A549 (cell line): ENCODE data around the gene BARX1.

Source experiments
- CBX2 ChIP-seq: fragments of 200-600 bp; sonication (generic); IDR thresholded peaks from 2 replicates; pipeline ENCODE4 v1.6.1; 2016; ENCODE audit warnings: low read depth, mild to moderate bottlenecking, borderline replicate concordance
- CTCF ChIP-seq: fragments of >200 bp; sonication (Bioruptor Twin); formaldehyde crosslinking; IDR thresholded peaks from 3 replicates; pipeline ENCODE4 v1.5.1; 2016
- EP300 ChIP-seq, 2 experiments: fragments of >200 bp; sonication (Bioruptor Twin); formaldehyde crosslinking; IDR thresholded peaks; 2 replicates in 1 of 2; 3 replicates in 1 of 2; pipeline ENCODE4 v1.6.1; 2016 to 2017
- ESRRA ChIP-seq: fragments of 150-350 bp; IDR thresholded peaks from 2 replicates; pipeline ENCODE4 v1.6.1; 2014; ENCODE audit warnings: mild to moderate bottlenecking, low read length, borderline replicate concordance
- NR3C1 ChIP-seq: fragments of >200 bp; sonication (Bioruptor Twin); formaldehyde crosslinking; IDR thresholded peaks from 3 replicates; pipeline ENCODE4 v1.6.1; 2017
- POLR2A ChIP-seq: IDR thresholded peaks from 2 replicates; pipeline ENCODE4 v1.6.1; 2012; ENCODE audit warnings: mild to moderate bottlenecking, low read length
- RAD21 ChIP-seq, 2 experiments: fragments of >200 bp in 1 of 2; sonication (Bioruptor Twin) in 1 of 2; formaldehyde crosslinking in 1 of 2; IDR thresholded peaks in 1 of 2; conservative IDR thresholded peaks in 1 of 2; 2 replicates in 1 of 2; 3 replicates in 1 of 2; pipeline ENCODE4 v1.6.1; 2012 to 2018; ENCODE audit warnings: inconsistent platforms in 1 of 2
- RARB ChIP-seq: fragments of 250-450 bp; sonication (Bioruptor Pico); IDR thresholded peaks from 2 replicates; pipeline ENCODE4 v1.8.0; 2021; ENCODE audit warnings: mild to moderate bottlenecking, moderate library complexity

- no peak for TF ChIP-seq CTCF
- no peak for TF ChIP-seq POLR2A
- TF ChIP-seq EP300 (IDR thresholded peaks at IDR 0.05): no peak
- TF ChIP-seq ESRRA: no peak
- TF ChIP-seq CBX2: no peak
- TF ChIP-seq NR3C1: no peak
- TF ChIP-seq RAD21 (conservative IDR thresholded peaks at IDR 0.05 in 1 of 2, IDR thresholded peaks at IDR 0.05 in 1 of 2): no peak
- no peak for TF ChIP-seq RARB (CRISPR knock-in tag)
Measured at GRCh38 chr9:93992830-93993229, 37.7 kb upstream of the BARX1 start.
